ENCODE results near the gene MOSMO.
"Not testable (repeated sequence)": the region's sequence is repeated elsewhere in the genome, so short reads cannot be mapped to it uniquely, and the experiment has no call there.

Gene MOSMO

DNA sequence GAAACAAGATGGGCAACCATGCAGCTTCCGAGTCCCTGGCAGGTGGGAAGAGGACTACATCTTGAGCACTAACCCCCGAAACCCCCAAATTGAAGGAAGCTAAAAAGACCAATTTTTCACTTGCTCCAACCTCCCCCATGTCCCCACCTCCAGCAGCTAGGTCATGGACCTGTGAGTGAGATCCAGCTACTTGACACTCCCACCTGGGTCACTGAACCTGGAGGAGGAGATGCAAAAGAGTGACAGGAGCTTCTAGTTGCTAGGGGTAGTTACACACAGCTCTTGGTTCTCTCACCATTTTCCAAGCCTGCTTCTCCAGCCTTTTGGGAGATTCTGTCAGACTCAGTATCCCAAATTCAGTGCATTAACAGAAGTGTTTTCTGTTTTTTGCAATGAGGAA, 18.2 kb upstream of the MOSMO start:
- H3K27ac Mint-ChIP-seq: no peak overlapping the region

DNA sequence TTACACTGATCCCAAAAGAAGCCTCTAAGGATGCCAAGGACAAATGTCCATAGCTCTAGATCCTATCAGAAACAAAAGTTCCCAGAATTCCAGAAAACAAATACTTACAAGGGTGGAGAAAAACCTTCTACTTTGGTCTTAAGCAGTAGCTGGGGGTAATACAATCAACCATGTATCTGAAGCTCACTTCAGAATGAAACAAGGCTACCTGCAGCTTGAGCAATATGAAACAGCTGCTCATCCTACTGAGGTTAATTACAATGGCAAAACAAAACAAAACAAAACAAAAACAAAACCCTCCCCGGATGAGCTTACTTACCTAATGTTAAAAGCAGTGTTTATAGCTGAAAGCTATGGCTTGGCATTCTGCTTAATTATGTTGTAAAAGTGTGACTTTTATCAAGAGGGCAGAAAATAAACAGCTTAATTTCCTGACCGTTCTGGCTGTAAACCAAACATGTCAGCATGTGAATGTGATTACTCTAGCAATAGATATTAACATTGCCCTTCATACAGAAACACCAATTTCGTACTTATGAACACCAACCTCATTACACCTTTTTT, 17.4 kb upstream of the MOSMO start:
- Mint-ChIP-seq H3K4me3 (no peak overlapping the region), H3K27ac (no peak overlapping the region)

More for the DNA sequence above, 18.2 kb upstream of the MOSMO start:
- H3K36me3 Mint-ChIP-seq: peaks cover 2% of the 10 kb centered on the region
- H3K4me3 Mint-ChIP-seq: no peak overlapping the region
- peaks cover 8% of the 10 kb centered on the region for H3K4me1 Mint-ChIP-seq
- CTCF ChIA-PET: interaction anchor here (0.5 to 2.8 kb wide), 6 partner anchors 11 to 199 kb away, joined by 3 to 20 read pairs (median 4); partner anchors contain the start of gene PDZD9
- H3K9me3 Mint-ChIP-seq: no peaks in the 10 kb centered on the region
- H3K27me3 Mint-ChIP-seq: no peaks in the 10 kb centered on the region
- DNase-seq: no peak

DNA sequence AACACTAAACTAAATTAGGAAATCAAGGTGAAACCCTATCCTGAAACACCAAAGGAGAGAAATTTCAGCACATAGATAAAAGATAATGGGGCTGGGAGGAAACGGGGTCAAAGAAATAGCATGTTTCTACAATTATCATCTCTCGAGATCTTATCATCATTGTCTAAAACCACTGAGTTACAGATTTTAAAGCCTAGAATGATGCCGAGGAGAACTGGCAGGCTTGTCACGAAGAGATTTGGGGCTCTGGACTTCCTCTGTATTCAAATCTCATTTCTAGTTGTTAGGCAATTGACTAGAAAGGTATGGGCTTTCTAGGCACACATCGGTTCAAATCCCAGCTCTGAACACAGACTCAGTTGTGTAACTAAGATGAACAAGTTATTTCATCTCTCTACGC, 16.3 kb upstream of the MOSMO start:
- CTCF ChIA-PET: interaction anchor here (1.7 to 2.8 kb wide), 2 partner anchors 15 to 87 kb away, joined by 4 to 15 read pairs; no protein-coding TSS in a partner anchor
- Mint-ChIP-seq H3K9me3 (no peaks in the 10 kb centered on the region), H3K4me3 (no peak overlapping the region), H3K36me3 (no peaks in the 10 kb centered on the region), H3K4me1 (peaks cover 8% of the 10 kb centered on the region), H3K27ac (peak overlapping the region; percentile 35), H3K27me3 (no peaks in the 10 kb centered on the region)
- DNase-seq: no peak

More for the DNA sequence above, 17.4 kb upstream of the MOSMO start:
- CTCF ChIA-PET: interaction anchor here (0.8 to 2.8 kb wide), 6 partner anchors 10 to 198 kb away, joined by 3 to 20 read pairs (median 8); partner anchors contain the start of gene PDZD9
- Mint-ChIP-seq H3K9me3 (no peaks in the 10 kb centered on the region), H3K27me3 (no peaks in the 10 kb centered on the region), H3K4me1 (peaks cover 8% of the 10 kb centered on the region), H3K36me3 (no peaks in the 10 kb centered on the region)
- no peak for DNase-seq

DNA sequence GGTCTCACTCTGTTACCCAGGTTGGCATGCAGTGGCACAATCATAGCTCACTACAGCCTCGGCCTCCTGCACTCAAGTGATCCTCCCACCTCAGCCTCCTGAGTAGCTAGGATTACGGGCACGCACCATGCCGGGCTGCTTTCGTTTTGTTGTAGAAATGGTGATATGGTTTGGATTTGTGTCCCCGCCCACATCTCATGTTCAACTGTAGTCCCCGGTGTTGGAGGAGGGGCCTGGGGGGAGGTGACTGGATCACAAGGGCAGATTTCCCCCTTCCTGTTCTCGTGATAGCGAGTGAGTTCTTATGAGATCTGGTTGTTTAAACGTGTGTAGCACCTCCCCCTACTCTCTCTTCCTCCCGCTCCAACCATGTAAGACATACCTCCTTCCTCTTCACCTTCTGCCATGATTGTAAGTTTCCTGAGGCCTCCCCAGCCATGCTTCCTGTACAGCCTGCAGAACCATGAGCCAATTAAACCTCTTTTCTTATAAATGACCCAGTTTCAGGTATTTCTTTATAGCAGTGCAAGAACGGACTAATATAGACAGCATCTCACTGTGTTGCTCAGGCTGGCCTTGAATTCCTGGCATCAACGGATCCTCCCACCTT, 12.9 kb upstream of the MOSMO start:
- Mint-ChIP-seq H3K9me3 (no peaks in the 10 kb centered on the region), H3K4me1 (peaks cover 8% of the 10 kb centered on the region), H3K27ac (no peak overlapping the region), H3K4me3 (no peak overlapping the region), H3K36me3 (no peaks in the 10 kb centered on the region), H3K27me3 (peaks cover 3% of the 10 kb centered on the region)
- CTCF ChIA-PET: interaction anchor here (1.1 to 13.2 kb wide), 3 partner anchors 83 to 194 kb away, joined by 4 to 215 read pairs (median 6); no protein-coding TSS in a partner anchor
- no peak for DNase-seq

DNA sequence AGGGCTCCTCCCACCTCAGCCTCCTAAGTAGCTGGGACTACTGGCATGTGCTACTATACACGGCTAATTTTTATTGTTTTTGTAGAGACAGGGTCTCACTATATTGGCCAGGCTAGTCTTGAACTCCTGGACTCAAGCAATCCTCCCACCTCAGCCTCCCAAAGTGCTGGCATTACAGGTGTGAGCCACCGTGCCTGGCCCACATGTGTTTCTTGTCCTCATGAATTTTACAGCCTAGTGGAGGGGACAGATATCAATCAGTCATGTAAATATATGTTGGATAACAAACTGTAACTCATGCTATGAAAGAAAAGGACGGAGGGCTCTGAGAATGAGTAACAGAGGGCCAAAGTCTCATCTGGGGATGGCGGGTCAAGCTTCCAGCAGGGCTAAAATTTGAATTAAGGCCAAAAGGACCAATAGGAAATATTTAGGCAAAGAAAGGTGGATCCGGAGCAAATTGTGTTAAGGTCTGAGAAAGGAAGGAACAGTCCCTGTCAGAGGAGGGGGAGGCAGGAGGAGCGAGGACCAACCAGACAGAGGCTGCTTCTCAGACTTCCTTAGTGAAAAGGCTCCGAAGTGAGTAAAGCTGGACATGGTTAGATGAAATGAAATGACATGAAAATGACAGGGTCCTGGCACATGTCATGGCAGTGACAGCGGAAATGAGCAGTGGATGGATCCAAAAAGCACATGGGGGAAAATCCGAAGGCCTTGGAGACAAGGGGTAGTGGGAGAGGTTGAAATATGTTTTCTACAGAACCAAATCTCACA, 10.8 kb upstream of the MOSMO start:
- Mint-ChIP-seq H3K4me1 (peaks cover 6% of the 10 kb centered on the region), H3K36me3 (no peaks in the 10 kb centered on the region)

DNA sequence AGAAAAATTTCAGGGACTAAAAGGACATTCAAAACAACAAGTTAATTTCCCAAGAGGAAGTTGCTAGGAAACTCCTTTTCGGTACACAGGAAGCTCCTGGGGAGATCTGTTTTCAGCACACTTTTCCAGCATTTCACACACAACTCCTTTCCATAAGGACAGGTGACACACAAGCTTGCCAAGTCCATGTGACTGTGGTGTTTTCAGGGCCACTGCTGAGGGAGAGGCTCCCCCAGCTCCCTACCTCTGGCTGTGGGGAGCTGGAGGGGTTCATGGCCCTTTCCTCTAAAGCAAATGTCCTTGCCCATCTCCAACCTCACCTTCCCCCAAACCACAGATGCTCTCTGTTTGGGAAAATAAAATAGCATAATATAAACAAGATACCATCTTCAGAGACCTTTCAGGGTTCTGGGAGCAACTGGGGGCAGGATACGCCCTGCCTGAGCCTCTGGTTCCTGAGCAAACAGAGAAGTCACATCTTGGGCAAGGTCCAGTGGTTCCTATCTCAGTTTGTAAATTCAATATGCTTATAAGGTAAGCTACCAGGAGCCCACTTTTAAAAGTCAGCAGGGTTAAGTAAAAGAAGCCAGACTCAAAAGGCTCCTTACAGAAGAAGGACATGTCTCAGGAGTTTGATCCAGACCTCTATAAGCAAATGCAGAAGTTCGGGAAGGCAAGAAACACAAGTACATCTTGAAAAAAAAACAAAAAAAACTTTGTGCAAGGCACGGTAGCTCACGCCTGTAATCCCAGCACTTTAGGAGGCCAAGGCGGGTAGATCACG, 10.0 kb upstream of the MOSMO start:
- CTCF ChIA-PET: interaction anchor here (1.0 to 13.2 kb wide), 5 partner anchors 80 to 191 kb away, joined by 3 to 215 read pairs (median 7); no protein-coding TSS in a partner anchor
- Mint-ChIP-seq H3K4me1 (peaks cover 6% of the 10 kb centered on the region), H3K9me3 (no peaks in the 10 kb centered on the region), H3K27me3 (peaks cover 10% of the 10 kb centered on the region), H3K36me3 (no peaks in the 10 kb centered on the region), H3K4me3 (no peak overlapping the region), H3K27ac (no peak overlapping the region)
- DNase-seq: no peak

More for the DNA sequence above, 10.8 kb upstream of the MOSMO start:
- Mint-ChIP-seq H3K27ac (no peak overlapping the region), H3K9me3 (no peaks in the 10 kb centered on the region), H3K27me3 (peaks cover 9% of the 10 kb centered on the region), H3K4me3 (no peak overlapping the region)
- DNase-seq: no peak
- CTCF ChIA-PET: interaction anchor here (1.0 to 13.2 kb wide), 3 partner anchors 81 to 192 kb away, joined by 3 to 215 read pairs (median 3); no protein-coding TSS in a partner anchor

DNA sequence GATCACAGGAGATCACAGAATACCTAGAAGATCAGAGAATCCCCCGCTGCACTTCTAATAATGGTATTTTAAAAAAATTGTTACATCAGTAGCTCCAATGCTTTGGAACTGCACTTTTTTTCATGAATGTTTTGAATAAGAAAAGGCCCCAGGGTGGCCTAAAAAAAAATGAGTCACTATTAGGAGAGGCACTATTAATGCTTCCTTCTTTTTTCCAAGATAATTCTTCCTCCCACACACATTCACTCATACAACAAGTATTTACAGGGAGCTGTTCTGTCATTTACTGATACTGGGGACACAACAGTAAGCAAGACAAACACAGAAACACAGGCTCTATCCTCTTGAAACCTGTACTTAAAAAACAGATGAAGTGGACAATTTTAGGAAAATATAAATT, 6.3 kb upstream of the MOSMO start:
- no peak overlapping the region for H3K27ac Mint-ChIP-seq
- peaks cover 37% of the 10 kb centered on the region for H3K27me3 Mint-ChIP-seq
- H3K4me3 Mint-ChIP-seq: no peak overlapping the region
- DNase-seq: no peak
- peaks cover 8% of the 10 kb centered on the region for H3K4me1 Mint-ChIP-seq
- no peaks in the 10 kb centered on the region for H3K9me3 Mint-ChIP-seq
- CTCF ChIA-PET: interaction anchor here (0.9 to 13.2 kb wide), 14 partner anchors 11 to 337 kb away, joined by 3 to 215 read pairs (median 6); no protein-coding TSS in a partner anchor
- H3K36me3 Mint-ChIP-seq: no peaks in the 10 kb centered on the region

DNA sequence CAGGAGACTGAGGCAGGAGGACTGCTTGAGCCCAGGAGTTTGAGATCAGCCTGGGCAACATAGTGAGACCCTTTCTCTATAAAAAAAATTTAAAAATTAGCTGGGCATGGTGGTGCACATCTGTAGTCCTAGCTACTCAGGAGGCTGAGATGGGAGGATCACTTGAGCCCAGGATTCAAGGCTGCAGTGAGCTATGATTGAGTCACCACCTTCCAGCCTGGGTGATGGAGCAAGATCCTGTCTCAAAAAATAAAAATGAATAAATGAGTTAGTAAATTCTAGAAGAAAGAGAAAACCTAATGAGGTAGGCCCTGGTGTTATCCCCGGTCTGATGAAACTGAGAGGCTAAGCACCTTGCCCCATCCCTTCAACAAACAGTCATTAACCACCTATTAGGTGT, 5.9 kb upstream of the MOSMO start:
- Mint-ChIP-seq H3K27me3 (peaks cover 41% of the 10 kb centered on the region), H3K4me1 (peaks cover 13% of the 10 kb centered on the region)
- CTCF ChIA-PET: interaction anchor here (0.6 to 13.2 kb wide), 16 partner anchors 12 to 337 kb away, joined by 3 to 215 read pairs (median 4); partner anchors contain the start of gene VWA3A
- not testable (repeated sequence) for H3K4me3 Mint-ChIP-seq, H3K27ac Mint-ChIP-seq, H3K9me3 Mint-ChIP-seq, DNase-seq, H3K36me3 Mint-ChIP-seq

DNA sequence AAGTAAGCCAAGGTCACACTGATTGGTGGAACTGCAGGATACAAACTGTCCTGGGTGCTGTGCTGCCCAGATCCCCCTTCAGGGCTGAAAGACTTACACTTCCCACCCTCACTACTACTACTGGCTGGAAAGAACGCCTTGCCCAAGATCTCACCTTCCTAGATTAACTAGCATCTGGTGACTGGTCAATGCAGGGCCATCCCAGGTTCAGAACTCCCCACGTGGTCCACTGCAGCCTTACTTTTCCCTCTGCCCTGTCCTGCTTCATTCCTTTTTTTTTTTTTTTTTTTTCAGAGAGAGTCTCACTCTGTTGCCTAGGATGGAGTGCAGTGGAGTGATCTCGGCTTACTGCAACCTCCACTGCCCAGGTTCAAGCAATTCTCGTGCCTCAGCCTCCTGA, 4.7 kb upstream of the MOSMO start:
- CTCF ChIA-PET: interaction anchor here (1.4 to 13.2 kb wide), 2 partner anchors 75 to 184 kb away, joined by 3 to 215 read pairs; no protein-coding TSS in a partner anchor
- Mint-ChIP-seq H3K9me3 (no peaks in the 10 kb centered on the region), H3K27me3 (peaks cover 45% of the 10 kb centered on the region), H3K36me3 (peaks cover 3% of the 10 kb centered on the region), H3K4me3 (no peak overlapping the region), H3K4me1 (peaks cover 19% of the 10 kb centered on the region), H3K27ac (no peak overlapping the region)
- no peak for DNase-seq

DNA sequence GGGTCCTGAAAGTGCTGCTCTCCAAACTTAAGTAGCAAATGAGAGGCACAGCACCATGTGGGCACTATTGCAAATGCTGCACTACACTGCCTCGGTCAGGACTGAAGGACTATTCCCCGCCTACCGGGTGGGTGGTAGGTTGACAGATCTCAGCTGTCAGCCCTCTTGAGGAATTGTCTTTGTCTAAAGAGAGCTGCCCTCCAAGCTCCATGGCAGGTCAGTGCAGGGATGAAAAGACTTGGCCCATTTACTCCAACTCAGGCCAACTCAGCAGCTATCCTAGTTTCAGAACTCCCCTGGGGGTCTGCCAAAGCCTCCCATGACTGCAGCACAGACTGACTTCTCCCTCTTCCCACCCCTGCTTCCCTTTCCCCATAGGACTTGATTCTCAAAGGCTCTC, 3.6 kb upstream of the MOSMO start:
- peaks cover 47% of the 10 kb centered on the region for H3K27me3 Mint-ChIP-seq
- CTCF ChIA-PET: interaction anchor here (1.0 to 13.2 kb wide), 3 partner anchors 74 to 184 kb away, joined by 4 to 215 read pairs (median 7); no protein-coding TSS in a partner anchor

DNA sequence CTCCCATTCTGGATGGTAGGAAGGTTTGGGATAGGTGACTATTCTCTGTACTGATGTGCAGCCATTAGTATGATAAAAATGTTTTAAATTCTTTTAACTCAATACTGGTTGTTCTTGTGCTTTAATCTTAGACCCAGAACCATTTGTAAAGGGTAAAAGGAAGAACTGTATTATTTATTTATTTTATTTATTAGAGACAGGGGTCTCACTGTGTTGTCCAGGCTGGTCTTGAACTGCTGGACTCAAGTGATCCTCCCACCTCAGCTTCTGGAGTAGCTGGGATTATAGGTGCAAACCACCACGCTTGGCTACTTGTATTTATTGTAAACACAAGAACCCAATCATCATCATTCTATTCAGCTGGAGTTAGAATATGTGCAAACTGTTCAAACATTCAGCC, 2.2 kb upstream of the MOSMO start:
- Mint-ChIP-seq H3K27me3 (peaks cover 45% of the 10 kb centered on the region), H3K4me1 (peaks cover 28% of the 10 kb centered on the region), H3K9me3 (no peaks in the 10 kb centered on the region), H3K36me3 (peaks cover 7% of the 10 kb centered on the region), H3K27ac (no peak overlapping the region), H3K4me3 (no peak overlapping the region)
- DNase-seq: no peak
- CTCF ChIA-PET: interaction anchor here (0.7 to 13.2 kb wide), 4 partner anchors 14 to 183 kb away, joined by 3 to 215 read pairs (median 4); no protein-coding TSS in a partner anchor

More for the DNA sequence above, 3.6 kb upstream of the MOSMO start:
- Mint-ChIP-seq H3K4me1 (peaks cover 22% of the 10 kb centered on the region), H3K36me3 (peaks cover 3% of the 10 kb centered on the region), H3K9me3 (no peaks in the 10 kb centered on the region), H3K4me3 (no peak overlapping the region), H3K27ac (no peak overlapping the region)
- no peak for DNase-seq

DNA sequence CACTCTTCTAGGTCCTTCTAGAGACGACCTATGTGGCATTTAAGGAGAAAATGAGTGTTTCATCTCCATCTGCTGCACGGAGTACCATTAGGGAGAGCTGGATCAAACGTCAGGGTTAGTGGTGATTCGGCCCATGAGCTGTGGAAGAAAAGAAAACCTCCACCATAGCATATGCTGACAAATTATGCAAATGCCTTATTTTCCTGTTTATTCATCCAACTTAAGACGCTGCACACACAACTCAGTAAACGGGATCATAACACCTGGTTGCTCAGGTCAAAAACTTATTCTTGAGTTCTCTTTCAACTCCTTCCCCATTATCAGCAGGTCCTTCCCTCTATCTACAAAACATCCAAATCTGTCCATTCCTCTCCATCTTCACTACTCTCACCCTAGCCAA, 1.3 kb upstream of the MOSMO start:
- peak overlapping the region; percentile 85 for H3K4me3 Mint-ChIP-seq
- no peak for DNase-seq
- H3K36me3 Mint-ChIP-seq: peaks cover 7% of the 10 kb centered on the region
- no peaks in the 10 kb centered on the region for H3K9me3 Mint-ChIP-seq
- H3K27me3 Mint-ChIP-seq: peaks cover 41% of the 10 kb centered on the region
- no peak overlapping the region for H3K27ac Mint-ChIP-seq
- peaks cover 24% of the 10 kb centered on the region for H3K4me1 Mint-ChIP-seq
- CTCF ChIA-PET: interaction anchor here (1.1 to 13.2 kb wide), 3 partner anchors 15 to 182 kb away, joined by 4 to 215 read pairs (median 4); no protein-coding TSS in a partner anchor

DNA sequence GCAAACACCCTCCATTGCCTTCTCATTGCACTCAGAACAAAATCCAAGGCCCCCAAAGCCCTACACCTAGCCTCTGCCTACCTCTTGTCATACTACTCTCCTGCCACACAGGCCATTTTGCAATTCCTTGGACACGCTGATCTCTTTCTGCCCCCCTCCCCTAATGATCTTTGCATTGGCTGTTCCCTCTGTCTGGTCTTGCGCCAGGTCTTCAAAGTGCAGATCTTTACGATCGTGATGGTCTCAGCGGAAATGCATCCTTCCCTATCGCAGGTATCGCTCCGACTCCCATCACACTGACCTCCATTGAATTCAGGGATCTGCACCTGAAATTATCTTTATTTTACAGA, 777 bp upstream of the MOSMO start:
- CTCF ChIA-PET: interaction anchor here (0.7 to 13.2 kb wide), 4 partner anchors 15 to 182 kb away, joined by 3 to 215 read pairs (median 5); no protein-coding TSS in a partner anchor
- no peak for DNase-seq
- peak overlapping the region; percentile 83 for H3K27ac Mint-ChIP-seq
- peaks cover 41% of the 10 kb centered on the region for H3K27me3 Mint-ChIP-seq
- peaks cover 7% of the 10 kb centered on the region for H3K36me3 Mint-ChIP-seq
- peaks cover 24% of the 10 kb centered on the region for H3K4me1 Mint-ChIP-seq
- H3K4me3 Mint-ChIP-seq: peak overlapping the region; percentile 85
- H3K9me3 Mint-ChIP-seq: no peaks in the 10 kb centered on the region

Data from activated naive CD4-positive, alpha-beta T cell treated with anti-CD3 and anti-CD28 coated beads, Interleukin-2, amount 10 ng/mL, durations not matched to agents 7 days and 5 days (primary cell).